ENCODE measurements around the gene SOX15.

SOX15 gene

GRCh38 chr17:7556627-7557026 is 33.3 kb downstream of the SOX15 start:
- DNase-seq, result no peak

- DNase-seq, result no peak
Observed at GRCh38 chr17:7555320-7555948, 34.5 kb downstream of the SOX15 start.

- DNase-seq, result no peak
Observed at GRCh38 chr17:7553356-7553755, 36.5 kb downstream of the SOX15 start.

GRCh38 chr17:7552621-7553051 is 37.3 kb downstream of the SOX15 start:
- DNase-seq, result no peak

- DNase-seq, result no peak
Observed at GRCh38 chr17:7551396-7551795, 38.5 kb downstream of the SOX15 start.

- no peak for DNase-seq
Observed at GRCh38 chr17:7550344-7550743, 39.5 kb downstream of the SOX15 start.

- DNase-seq, result no peak
Observed at GRCh38 chr17:7549401-7550055, 40.4 kb downstream of the SOX15 start.

- no peak for DNase-seq
Observed at GRCh38 chr17:7548585-7549400, 41.1 kb downstream of the SOX15 start, which contains the start of gene TNFSF12. TNFSF12 (plus strand) TSS chr17:7549058; CDS start chr17:7549154, 96 bp downstream.

GRCh38 chr17:7544911-7545310 is 45.0 kb downstream of the SOX15 start:
- DNase-seq, result no peak

GRCh38 chr17:7541074-7541621 is 48.7 kb downstream of the SOX15 start:
- no peak for DNase-seq

- no peak for DNase-seq
Observed at GRCh38 chr17:7538891-7539545, 50.9 kb downstream of the SOX15 start.
